NCI-H1417 treated with DMSO at 0.1 percent for 48 hours (cell line): ENCODE results near the gene C2.
"Not testable (repeated sequence)": the region's sequence is repeated elsewhere in the genome, so short reads cannot be mapped to it uniquely, and the experiment has no call there.

Experiments used
- DNase-seq: peaks from one replicate; lab custom pipeline; 2025; lab: John Stamatoyannopoulos, UW

The C2 gene

DNA sequence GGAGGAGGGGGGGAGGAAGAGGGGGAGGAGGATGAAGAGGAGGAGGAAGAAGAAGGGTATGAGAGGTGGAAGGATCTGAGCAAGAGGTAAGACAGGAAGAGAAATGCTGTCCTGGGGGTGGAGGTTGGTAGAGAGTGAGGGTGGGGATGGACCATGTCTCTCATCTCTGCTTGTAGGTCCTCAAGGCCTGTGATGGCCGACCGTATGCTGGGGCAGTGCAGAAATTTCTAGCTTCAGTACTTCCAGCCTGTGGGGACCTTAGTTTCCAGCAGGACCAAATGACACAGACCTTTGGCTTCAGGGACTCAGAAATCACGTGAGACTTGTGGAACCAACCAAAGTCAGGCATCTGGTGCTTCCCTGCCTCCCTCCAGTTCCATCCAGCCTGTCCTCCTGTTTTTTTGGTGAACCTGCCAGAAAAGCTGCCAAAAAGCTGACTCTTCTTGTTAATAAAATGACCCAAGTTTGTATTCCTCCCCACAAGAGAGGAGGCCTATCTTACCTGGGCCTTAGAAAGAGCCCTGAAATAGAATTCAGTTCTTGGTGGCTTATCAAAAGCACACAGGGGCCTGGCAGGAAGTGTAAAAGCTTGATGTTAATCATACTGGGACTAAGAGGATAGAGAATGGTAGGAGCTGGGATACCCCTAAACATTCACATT is 51.9 kb downstream of the C2 start:
- DNase-seq = no peak

GRCh38 chr6:31980195-31980876 is 52.8 kb downstream of the C2 start:
- not testable (repeated sequence) for DNase-seq

DNA sequence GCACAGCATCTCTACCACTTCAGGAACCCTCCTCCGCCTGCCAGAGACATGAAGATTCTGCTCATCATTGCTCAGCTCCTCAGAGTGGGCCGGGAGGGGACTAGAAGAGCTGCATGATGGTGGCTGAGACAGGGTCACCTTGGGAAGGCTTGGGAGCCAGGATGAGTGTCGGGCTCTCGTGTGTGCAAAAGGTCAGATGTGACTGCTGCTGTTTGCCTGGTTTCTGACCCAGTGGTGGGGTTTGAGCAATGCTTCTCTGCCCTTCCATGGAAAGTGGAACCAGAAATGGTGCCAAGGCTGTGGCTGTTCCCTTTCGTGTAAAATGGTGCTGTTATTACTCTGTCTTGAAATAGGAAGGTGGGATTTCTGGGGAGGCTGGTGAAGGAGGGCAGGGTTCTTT is 53.5 kb downstream of the C2 start:
- not testable (repeated sequence) for DNase-seq

DNA sequence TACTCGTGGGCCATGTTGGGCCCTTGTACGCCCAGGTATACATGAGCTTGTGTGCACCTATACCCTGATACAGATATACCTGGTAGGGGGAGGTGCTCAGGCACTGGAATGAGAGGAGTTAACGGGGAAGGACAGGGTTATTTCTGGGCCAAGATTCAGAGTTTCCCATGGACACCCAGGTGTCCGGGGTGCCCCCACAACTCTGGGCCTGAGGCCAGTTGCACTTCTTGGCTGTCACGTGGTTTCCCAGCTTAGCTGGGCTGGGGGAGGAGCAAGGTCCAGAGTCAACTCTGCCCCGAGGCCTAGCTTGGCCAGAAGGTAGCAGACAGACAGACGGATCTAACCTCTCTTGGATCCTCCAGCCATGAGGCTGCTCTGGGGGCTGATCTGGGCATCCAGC is 54.2 kb downstream of the C2 start, which contains the start of gene C4A:
Gene C4A, plus strand, starts transcription at position 314 of the 400 bp plus-strand sequence. Its CDS starts 51 bp downstream, at position 365.
- DNase-seq = not testable (repeated sequence)

DNA sequence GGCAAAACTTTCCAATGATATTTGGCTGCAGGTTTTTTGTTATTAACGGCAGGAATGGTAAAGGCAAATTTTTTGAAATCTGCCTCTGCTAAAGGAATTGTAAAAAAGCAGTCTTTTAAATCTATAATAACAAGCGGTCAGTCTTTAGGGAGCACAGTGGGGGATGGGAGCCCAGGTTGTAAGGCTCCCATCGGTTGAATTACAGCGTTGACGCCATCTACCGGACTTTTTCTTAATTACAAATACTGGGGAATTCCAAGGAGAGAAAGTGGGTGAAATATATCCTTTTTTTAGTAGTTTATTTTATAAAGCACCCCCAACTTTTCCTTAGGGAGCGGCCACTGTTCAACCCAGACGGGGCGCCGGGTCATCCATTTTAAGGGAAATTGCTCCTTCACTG is 61.8 kb downstream of the C2 start:
- DNase-seq = not testable (repeated sequence)

DNA sequence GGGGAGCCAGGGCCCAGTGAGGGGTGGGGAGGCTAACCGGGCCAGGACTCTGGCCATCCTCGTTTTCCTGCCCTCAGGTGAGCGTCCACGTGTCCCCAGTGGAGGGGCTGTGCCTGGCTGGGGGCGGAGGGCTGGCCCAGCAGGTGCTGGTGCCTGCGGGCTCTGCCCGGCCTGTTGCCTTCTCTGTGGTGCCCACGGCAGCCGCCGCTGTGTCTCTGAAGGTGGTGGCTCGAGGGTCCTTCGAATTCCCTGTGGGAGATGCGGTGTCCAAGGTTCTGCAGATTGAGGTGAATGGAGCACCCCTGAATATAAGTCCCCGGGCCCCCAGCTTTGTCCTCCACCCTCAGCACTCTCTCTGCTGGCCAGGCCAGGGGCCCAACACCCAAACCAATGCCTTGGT is 66.9 kb downstream of the C2 start:
- not testable (repeated sequence) for DNase-seq
